C4-2B (cell line): ENCODE data around the gene TPPP.
"Not testable (repeated sequence)": the region's sequence is repeated elsewhere in the genome, so short reads cannot be mapped to it uniquely, and the experiment has no call there.

Source experiments
- H3K27ac ChIP-seq: fragments of 450-650 bp; 2 replicates; pipeline ENCODE4 v1.5.1; 2017
- ZFX ChIP-seq: fragments of 450-650 bp; IDR thresholded peaks from 2 replicates; pipeline ENCODE4 v1.6.1; 2017
- TF ChIP-seq, protein P1 (sequence below): fragments of 450-650 bp; conservative IDR thresholded peaks from 2 replicates; pipeline ENCODE4 v1.5.1; 2017; ENCODE audit warnings: mild to moderate bottlenecking

TPPP gene

DNA sequence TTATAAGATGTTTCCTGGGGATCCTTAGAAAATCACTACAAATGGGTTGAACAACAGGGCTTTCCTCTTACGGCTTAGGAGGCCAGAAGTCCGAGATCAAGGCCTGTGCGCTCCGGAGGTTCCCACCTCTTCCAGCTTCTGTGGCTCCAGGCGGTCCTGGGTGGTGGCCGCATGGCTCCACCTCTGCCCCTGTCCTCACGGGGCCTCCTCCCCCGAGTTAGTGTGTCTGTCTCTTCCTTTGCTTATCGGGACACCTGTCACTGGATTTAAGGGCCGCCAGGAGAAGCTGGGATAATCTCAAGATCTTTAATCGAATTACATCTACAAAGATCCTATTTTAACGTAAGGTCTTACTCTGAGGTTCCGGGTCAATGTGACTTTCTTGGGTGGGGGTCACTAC is 2.3 kb upstream of the TPPP start:
- H3K27ac ChIP-seq: not testable (repeated sequence)

DNA sequence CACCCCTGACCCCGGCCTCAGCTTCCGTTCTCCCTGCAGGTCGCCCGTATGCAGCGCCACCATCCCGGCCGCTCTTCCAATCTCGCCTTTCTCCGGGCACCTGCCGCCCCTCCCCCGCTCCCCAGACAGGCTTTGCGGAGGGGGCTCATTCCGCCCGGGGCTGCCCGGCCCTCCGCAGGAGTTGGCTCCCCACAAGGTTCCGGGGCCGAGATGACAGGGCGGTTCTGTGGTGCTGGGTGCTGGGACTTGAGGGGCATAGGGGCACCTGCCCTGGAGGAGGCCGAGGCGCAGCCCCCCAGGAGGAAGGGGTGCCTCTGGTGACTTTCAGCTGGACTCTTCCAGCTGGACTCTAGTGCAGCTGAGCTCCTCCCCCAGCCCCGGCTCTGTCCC is 885 bp upstream of the TPPP start:
- not testable (repeated sequence) for H3K27ac ChIP-seq

DNA sequence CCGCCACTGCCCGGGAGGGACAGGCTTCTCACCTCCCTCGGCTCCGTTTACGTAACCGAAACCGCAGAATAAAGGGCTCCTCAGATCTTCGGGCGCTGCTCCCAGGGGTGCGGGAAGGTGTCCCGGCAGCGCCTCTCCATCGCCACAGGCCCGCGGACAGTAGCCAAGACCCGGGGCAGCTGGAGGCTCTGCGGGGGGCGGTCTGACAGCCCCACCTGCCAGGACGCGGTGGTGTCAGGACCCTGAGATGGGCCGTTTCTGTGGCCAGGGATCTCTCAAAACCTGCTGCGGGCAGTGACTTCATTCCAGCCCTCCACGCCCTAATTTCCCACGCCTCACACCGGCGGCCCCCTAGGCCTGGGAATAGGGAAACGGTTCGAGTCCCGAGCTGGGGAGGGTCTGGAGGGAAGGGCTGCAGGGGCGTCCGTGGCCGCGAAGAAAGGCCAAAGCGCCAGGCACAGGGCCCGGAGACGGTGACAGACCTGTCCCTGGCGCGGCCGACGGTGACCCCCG is 567 bp downstream of the TPPP start:
- H3K27ac ChIP-seq: not testable (repeated sequence)

DNA sequence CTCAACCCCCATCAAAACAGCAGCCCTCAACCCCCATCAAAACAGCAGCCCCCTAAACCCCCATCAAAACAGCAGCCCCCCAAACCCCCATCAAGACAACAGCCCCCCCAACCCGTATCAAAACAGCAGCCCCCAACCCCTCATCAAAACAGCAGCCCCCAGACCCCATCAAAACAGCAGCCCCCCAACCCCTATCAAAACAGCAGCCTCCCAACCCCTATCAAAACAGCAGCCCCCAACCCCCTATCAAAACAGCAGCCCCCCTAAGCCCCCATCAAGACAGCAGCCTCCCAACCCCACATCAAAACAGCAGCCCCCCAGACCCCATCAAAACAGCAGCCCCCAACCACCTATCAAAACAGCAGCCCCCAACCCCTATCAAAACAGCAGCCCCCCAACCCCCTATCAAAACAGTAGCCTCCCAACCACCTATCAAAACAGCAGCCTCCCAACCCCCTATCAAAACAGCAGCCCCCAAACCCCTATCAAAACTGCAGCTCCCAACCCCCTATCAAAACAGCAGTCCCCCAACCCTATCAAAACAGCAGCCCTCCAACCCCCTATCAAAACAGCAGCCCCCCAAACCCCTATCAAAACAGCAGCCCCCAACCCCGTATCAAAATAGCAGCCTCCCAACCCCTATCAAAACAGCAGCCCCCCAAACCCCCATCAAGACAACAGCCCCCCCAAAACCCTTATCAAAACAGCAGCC is 1.2 kb downstream of the TPPP start:
- TF ChIP-seq, protein P1, sequence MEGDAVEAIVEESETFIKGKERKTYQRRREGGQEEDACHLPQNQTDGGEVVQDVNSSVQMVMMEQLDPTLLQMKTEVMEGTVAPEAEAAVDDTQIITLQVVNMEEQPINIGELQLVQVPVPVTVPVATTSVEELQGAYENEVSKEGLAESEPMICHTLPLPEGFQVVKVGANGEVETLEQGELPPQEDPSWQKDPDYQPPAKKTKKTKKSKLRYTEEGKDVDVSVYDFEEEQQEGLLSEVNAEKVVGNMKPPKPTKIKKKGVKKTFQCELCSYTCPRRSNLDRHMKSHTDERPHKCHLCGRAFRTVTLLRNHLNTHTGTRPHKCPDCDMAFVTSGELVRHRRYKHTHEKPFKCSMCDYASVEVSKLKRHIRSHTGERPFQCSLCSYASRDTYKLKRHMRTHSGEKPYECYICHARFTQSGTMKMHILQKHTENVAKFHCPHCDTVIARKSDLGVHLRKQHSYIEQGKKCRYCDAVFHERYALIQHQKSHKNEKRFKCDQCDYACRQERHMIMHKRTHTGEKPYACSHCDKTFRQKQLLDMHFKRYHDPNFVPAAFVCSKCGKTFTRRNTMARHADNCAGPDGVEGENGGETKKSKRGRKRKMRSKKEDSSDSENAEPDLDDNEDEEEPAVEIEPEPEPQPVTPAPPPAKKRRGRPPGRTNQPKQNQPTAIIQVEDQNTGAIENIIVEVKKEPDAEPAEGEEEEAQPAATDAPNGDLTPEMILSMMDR: no peak
- no peak for TF ChIP-seq ZFX
- no peak overlapping the region for H3K27ac ChIP-seq

DNA sequence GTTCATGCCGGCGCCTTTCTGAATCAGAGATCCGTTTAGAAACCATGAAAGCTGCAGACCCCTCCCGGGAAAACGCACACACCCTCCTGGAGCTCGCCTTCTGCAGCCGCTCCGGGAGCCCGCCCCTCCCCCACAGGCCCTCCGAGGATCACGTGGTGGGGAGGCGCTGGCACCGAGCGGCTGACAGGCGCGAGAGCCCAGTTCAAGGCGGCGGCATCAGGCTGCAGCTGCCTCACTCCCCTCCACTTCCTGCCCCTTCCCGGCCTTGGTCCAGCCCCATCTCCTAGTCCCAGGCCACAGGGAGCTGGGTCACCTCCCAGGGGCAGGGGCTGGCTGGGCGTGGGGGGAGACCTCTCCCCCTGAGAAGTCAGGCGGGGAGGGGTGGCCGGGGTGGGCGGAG is 2.1 kb downstream of the TPPP start:
- H3K27ac ChIP-seq: not testable (repeated sequence)

DNA sequence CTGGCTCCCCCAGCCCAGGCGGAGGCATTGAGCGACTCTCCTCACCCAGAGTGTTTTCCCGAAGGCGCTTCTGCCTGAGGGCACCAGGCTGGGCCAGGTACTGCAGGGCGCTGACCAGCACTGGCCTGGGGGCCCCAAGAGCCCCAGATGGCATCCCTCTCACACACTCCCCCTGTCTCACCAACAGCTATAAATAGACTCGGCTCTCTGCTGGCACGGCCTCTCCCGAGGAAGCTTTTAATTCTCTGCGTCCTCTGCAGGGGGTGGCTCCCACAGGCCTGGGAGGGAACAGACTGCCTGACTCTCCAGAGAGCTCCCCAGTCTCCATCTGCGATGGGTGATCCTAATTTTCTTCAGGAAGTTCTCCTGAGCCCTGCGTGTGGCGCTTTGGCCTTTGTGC is 2.9 kb downstream of the TPPP start:
- H3K27ac ChIP-seq: not testable (repeated sequence)

DNA sequence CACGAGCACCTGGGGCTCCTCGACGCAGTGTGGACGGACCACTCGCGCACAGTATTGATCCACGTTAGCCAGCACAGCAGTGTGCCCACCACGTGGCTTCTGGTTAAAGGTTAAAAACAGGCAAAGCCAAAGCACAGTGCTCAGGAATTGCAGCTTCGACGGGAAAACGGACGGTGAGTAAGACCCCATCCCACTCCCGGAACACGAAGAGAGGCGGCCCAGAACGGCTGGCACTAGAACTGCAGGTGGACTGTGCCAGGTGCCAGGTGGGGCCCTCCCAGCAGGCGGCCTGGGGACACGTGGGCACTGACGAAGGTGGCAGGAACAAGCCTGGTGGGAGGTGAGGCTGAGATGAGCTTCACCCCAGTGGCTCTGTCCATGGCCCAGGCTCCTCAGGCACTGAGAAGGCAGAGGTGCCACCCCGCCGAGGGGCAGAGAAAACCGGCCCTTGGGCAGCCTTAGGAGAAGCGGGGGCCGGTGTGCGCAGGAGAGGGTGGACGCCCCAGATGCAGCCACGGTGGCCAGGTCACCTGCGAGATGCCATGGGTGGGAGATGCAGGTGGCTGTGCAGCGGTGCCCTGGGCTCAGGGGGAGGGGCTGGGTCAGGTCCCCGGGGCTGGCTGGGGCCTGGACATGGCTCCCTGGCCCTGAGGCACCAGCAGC is 4.7 kb downstream of the TPPP start:
- not testable (repeated sequence) for H3K27ac ChIP-seq

DNA sequence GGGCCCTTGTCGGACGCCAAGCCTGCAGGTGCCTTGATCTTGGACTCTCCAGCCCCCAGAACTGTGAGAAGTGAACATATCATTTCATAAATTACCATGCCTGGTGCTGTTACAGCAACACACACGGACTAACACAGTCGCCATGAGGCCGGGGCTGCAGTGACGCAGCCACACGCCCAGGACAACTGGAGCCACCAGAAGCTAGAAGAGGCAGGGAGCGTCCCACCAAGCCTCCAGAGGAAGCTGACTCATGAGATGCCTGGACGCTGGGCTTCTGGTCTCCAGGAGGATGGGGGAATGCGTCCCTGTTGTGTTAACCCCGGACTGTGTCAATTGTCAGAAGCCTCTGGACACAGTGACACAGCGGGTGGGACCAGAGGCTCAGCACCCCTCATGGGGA is 6.2 kb downstream of the TPPP start:
- not testable (repeated sequence) for H3K27ac ChIP-seq

DNA sequence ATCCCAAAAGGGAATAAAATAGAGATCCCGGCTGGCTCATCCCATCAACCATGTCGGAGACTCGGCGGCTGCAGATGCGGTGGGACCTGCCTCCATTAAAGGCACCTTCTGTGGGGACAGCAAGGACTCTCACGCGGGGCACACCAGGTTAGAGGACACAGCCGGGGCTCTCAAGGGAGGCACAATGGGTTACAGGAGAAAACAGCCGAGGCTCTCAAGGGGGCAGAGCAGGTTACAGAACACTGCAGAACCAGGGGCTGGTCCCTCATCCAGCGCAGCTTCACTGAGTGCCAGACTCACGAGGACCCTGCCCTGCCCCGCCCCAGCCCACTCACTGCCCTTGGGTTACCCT is 7.0 kb downstream of the TPPP start:
- not testable (repeated sequence) for H3K27ac ChIP-seq

DNA sequence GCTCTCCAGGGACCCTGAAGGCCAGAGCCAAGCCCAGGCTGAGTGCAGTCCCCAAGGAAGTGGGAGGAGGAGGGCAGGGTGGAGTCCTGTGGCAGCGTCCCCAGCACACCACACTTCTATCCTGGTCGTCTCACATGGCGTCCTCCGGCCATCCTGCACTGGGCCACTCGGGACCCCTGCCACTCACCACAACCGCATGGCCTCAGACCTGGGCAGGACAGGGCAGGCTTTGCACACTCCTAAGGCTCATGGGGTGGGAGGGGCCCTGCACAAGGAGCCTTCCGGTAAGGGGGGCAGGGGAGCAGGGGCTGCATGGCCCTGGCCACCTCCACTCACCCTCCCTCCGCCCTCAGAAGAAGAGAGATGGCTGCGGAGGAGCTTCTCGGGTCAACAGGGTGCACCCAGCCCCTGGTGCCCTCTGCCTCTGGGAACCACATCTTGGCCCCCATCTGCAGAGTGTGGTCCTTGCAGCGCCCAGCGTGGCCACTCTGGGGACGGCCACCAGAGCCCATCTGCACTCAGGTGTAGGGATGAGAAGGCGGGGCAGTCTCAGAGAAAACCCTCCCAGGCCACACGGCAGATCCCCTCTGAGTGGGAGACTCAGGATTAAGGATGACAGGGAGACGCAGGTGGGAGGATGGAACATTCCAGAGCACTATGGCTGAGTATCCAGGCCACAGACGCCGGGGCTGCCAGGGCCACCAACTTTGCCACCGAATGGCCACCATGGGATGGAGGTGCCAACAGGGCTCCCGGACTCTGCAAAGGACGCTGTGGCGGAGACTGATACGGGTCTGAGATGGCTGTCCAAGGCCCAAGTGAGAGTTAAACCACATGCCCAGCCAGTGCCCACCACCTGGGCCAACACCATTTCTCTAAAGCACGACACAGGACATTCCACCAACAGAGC is 7.6 kb downstream of the TPPP start:
- TF ChIP-seq, protein P1: no peak
- no peak for TF ChIP-seq ZFX
- no peak overlapping the region for H3K27ac ChIP-seq

DNA sequence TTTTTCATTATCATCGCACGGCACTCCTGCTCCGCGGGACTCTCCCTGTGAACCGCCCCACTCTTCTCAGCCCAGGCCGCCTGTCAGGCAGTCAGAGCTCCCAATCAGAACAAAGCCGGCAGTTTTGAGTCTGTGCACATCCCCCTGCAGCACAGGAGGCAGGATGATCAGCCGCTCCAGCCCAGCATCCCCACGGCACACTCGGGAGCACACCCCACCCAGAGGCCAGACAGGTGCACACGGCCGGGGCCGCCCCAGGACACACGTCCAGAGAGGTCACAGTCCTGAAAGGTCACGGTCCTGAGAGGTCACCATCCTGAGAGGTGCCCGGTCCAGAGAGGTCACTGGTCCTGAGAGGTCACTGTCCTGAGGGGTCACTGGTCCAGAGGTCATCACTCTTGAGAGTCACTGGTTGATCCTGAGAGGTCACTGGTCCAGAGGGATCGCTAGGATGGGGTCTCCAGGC is 8.4 kb downstream of the TPPP start:
- TF ChIP-seq, protein P1: no peak
- TF ChIP-seq ZFX: no peak
- H3K27ac ChIP-seq: no peak overlapping the region
